Neural progenitor cell (in vitro differentiated cells): ENCODE measurements around the gene BICRAL.

ENCODE experiments used
- EZH2 ChIP-seq: fragments of 200-600 bp; sonication (generic); IDR thresholded peaks from 2 replicates; pipeline ENCODE4 v1.6.1; 2017; ENCODE audit warnings: antibody characterized with exemption, mild to moderate bottlenecking, moderate library complexity
- EZH2phosphoT487 ChIP-seq: fragments of 200-600 bp; sonication (generic); IDR thresholded peaks from 2 replicates; pipeline ENCODE4 v1.6.1; 2017; ENCODE audit warnings: antibody characterized with exemption
- TF ChIP-seq, protein P1 (sequence below): fragments of 200-600 bp; sonication (generic); IDR thresholded peaks from 2 replicates; pipeline ENCODE4 v1.5.1; 2017; ENCODE audit warnings: antibody characterized with exemption, mild to moderate bottlenecking

DNA sequence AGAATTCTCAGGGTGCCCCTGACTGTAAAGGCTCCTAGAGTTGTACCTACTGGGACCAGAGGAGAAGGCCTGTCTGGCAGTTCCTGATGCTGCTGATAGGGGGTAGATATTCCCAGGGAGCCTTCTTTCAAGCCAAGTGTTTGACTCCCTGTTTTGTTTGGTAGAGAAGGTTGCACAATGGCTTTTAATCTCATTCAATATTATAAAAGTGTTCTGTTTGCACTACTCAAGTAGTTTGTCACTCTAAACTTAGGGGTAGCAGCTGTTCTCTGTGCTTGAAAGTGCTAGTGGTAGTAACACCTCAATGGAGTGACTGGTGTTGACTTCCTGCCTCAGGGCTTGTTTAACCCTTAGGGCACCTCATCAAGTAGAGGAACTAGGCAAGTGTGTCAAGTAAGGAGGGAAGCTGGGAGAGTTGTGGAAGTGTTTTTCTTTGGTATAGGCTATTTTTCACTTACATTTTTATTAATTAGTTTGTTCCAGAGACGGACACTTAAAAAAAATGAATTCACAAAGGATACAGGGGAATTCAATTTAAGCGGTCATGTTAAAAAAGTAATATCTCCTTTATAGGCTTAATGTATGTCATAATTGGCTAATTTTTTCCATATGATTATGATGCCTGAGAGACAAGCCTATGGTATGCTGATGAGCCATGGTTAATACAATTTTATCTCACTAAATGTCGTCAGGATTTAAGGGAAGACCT, 38.1 kb downstream of the BICRAL start:
- TF ChIP-seq, protein P1, sequence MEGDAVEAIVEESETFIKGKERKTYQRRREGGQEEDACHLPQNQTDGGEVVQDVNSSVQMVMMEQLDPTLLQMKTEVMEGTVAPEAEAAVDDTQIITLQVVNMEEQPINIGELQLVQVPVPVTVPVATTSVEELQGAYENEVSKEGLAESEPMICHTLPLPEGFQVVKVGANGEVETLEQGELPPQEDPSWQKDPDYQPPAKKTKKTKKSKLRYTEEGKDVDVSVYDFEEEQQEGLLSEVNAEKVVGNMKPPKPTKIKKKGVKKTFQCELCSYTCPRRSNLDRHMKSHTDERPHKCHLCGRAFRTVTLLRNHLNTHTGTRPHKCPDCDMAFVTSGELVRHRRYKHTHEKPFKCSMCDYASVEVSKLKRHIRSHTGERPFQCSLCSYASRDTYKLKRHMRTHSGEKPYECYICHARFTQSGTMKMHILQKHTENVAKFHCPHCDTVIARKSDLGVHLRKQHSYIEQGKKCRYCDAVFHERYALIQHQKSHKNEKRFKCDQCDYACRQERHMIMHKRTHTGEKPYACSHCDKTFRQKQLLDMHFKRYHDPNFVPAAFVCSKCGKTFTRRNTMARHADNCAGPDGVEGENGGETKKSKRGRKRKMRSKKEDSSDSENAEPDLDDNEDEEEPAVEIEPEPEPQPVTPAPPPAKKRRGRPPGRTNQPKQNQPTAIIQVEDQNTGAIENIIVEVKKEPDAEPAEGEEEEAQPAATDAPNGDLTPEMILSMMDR, result peak; percentile 22
- no peak for TF ChIP-seq EZH2phosphoT487
- no peak for TF ChIP-seq EZH2
